Uterus (tissue), 2 donors: Measurements from ENCODE around the gene INTS15.

Experiments
- POLR2A ChIP-seq, 2 donors: fragments of 450-650 bp; IDR thresholded peaks; one replicate each; pipeline ENCODE4 v1.6.1; 2016; ENCODE audit warnings: antibody characterized with exemption in 2 of 2, mild to moderate bottlenecking in 1 of 2, moderate library complexity in 1 of 2
- TF ChIP-seq, protein P1 (sequence below), 4 experiments: fragments of 200-600 bp in 2 of 4; fragments of 450-650 bp in 2 of 4; sonication (generic) in 2 of 4; IDR thresholded peaks; one replicate each; pipeline ENCODE4 v1.5.1; 2016 to 2019; ENCODE audit warnings: antibody characterized with exemption in 4 of 4, mild to moderate bottlenecking in 2 of 4, moderate library complexity in 1 of 4

DNA sequence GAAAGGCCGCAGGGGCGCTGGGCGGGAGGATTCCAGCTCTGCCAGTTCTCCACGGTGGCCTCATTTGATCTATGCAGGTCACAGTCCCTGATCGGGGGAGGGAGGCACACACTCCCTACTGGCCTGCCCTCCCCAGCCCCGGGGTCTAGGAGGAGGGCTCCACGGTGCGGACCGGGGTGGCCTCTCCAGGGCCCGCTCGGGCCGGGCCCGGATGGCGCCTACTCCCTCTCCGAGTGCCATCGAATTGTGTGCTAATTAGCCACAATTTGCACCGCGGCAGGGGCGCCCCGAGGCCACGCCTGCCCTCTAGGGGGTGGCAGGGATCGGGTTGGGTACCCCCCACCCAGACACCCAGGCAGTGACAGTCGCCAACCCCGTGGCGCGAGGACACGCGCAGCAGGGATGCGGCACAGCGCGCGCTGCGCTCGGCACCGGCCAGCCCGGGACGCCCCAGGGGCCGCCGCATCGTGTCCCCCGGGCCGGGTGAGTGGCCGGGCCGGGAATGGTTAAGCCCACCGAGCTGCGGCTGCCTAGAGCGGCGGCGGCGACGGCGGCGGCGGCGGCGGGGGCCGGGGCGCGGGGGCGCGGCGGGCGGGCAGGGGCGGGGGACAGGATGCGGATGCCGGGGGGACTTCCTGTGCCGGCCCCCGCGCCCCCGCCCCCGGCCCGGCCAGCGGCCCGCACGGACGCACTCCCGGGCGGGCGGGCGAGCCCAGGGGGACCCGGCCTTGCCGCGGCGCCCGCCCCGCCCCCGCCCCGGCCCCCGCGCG, 25.3 kb downstream of the INTS15 start, which contains the start of gene ZNF853:
- TF ChIP-seq POLR2A (IDR thresholded peaks at IDR 0.05): no peak
- TF ChIP-seq, protein P1, sequence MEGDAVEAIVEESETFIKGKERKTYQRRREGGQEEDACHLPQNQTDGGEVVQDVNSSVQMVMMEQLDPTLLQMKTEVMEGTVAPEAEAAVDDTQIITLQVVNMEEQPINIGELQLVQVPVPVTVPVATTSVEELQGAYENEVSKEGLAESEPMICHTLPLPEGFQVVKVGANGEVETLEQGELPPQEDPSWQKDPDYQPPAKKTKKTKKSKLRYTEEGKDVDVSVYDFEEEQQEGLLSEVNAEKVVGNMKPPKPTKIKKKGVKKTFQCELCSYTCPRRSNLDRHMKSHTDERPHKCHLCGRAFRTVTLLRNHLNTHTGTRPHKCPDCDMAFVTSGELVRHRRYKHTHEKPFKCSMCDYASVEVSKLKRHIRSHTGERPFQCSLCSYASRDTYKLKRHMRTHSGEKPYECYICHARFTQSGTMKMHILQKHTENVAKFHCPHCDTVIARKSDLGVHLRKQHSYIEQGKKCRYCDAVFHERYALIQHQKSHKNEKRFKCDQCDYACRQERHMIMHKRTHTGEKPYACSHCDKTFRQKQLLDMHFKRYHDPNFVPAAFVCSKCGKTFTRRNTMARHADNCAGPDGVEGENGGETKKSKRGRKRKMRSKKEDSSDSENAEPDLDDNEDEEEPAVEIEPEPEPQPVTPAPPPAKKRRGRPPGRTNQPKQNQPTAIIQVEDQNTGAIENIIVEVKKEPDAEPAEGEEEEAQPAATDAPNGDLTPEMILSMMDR (IDR thresholded peaks at IDR 0.05): no peak
